Activated T-helper 9 cell treated with anti-CD3 and anti-CD28 coated beads, Interleukin-2, amount 50 U/mL, for 16 hours (primary cell): ENCODE data around the gene LSM7.
A peak's percentile ranks its signal among the peaks of the same experiment; 100 is the strongest.

Experiments
- DNase-seq: peaks from one replicate; pipeline ENCODE4 v3.0.0-alpha.2; 2020; ENCODE audit warnings: low read depth

LSM7 gene

DNA sequence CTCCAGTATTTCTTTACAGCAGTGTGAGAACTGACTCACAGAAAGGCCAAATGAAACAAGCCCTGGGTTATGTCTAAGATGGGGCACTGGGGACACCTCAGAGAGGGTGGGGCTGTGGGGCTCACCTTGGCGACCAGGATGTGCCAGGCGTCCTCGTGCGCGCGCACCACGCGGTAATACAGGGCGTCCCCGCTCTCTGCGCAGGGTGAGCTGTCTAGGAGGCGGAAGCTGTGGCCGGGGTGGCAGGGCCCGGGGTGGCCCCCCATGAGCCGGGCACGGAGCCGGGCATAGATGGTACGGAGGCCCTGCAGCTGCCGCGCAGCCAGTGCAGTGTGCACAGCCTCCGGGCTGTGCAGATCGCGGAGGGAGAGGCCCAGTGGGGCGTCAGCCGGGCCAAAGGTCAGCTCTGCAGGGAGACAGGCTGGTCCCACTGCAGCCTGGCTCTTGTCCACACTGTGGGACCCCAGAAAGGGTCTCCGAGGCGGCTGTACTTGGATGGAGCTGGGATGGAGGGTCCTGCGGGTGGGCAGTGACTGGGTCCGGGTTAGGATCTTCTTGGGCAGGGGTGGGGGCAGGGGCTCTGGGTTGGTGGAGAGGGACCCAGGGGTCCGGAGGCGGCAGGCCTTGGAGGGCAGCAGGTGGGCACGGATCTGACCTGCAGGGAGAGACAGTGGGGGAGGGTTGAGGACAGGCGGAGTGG is 49.8 kb downstream of the LSM7 start:
- DNase-seq, result no peak

DNA sequence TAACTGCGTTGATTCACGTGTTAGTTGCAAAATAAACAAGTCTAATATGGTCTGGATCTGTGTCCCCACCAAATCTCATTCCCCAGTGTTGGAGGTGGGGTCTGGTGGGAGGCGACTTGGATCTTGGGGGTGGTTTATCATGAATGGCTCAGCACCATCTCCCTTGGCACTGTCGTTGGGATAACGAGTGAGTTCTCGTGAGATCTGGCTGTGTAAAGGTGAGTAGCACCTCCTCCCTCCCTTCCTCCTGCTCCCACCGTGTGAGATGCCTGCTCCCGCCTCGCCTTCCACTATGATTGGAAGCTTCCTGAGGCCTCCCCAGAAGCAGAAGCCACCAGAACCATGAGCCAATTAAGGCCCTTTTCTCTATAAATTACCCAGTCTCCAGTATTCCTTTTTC is 51.2 kb downstream of the LSM7 start:
- no peak for DNase-seq

- no peak for DNase-seq
Measured at GRCh38 chr19:2276429-2276986, 51.9 kb downstream of the LSM7 start.

- no peak for DNase-seq
Measured at GRCh38 chr19:2275588-2276428, 52.6 kb downstream of the LSM7 start.

GRCh38 chr19:2274931-2275535 is 53.4 kb downstream of the LSM7 start:
- no peak for DNase-seq

DNA sequence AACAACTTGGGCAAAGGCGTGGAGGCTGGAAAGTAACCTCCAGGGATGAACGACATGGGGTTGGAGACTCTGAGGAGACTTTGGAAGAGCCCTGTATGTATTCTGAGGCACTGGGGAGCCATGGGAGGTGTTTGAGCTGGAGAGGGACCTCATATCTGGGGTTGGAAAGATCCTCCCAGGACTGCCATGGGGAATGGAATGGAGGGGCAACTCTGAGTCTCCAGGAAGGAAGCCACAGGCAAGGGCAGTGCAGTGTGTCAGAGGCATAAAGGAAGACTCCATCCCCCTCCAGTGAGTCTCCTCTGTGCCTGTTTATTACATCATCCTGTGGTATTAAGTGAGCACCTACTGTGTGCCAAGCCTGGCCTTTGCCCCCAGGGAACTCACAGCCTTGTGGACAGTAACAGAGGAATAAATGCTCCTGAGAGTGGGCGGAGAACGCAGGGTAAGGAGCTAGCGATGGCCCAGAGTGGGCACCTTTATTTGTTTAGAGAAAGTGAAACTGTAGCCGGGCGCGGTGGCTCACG is 54.1 kb downstream of the LSM7 start:
- DNase-seq, result no peak

DNA sequence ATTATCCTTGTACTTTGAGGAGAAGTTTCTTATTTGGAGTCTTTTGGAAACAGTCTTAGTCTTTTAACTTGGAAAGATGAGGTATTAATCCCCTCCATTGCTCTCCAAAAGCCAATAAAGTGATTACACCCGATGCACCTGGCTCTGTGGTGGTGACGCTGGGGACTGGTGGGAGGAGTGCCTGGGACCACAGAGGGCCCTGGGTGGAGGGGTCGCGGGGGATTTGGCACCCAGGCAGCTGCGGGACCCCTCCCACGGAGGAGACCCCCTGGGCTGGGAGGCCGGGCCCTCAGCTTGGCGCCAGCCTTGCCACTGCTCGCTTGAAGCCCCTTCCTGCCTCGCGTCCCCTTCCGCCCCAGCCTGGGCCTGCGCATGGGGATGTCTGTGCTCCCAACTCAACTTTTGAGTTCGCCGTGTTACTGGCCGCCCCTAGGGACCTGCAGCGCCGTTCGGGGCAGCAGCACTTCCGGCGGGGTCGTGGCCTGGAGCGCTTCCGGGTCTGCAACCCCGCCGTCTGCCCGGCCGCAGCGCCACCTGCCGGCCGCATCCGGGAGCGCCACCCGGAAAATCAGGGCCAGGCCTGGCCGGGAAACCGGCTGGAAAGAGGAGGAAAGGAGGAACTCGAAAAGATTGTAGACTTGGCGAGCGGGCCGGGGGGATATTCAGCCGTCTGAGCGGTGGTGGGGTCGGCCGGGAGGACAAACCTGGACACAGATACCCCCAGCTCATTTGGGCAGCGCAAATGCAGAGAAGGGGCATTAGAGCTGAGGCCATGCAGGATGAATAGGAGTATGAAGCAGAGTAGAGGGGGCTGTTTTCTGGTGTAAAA is 54.8 kb downstream of the LSM7 start:
- DNase-seq, result peak; percentile 70
